ENCODE results near the gene ECI1.
"Not testable (repeated sequence)": the region's sequence is repeated elsewhere in the genome, so short reads cannot be mapped to it uniquely, and the experiment has no call there.

ECI1 gene

GRCh38 chr16:2243031-2243528 lies 8.3 kb downstream of the ECI1 start:
- TF ChIP-seq, protein P1, sequence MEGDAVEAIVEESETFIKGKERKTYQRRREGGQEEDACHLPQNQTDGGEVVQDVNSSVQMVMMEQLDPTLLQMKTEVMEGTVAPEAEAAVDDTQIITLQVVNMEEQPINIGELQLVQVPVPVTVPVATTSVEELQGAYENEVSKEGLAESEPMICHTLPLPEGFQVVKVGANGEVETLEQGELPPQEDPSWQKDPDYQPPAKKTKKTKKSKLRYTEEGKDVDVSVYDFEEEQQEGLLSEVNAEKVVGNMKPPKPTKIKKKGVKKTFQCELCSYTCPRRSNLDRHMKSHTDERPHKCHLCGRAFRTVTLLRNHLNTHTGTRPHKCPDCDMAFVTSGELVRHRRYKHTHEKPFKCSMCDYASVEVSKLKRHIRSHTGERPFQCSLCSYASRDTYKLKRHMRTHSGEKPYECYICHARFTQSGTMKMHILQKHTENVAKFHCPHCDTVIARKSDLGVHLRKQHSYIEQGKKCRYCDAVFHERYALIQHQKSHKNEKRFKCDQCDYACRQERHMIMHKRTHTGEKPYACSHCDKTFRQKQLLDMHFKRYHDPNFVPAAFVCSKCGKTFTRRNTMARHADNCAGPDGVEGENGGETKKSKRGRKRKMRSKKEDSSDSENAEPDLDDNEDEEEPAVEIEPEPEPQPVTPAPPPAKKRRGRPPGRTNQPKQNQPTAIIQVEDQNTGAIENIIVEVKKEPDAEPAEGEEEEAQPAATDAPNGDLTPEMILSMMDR (IDR thresholded peaks at IDR 0.05; ENCODE audit: control insufficient read depth, insufficient read depth, low read depth, low read length, missing control alignments), result no peak
- no peak overlapping the region for H3K4me3 ChIP-seq (ENCODE audit: control insufficient read depth, low read depth, low read length)
- no peak for DNase-seq (ENCODE audit: low read depth)

GRCh38 chr16:2242598-2242997 lies 8.8 kb downstream of the ECI1 start:
- TF ChIP-seq, protein P1 (IDR thresholded peaks at IDR 0.05; ENCODE audit: control insufficient read depth, insufficient read depth, low read depth, low read length, missing control alignments), result no peak
- DNase-seq (ENCODE audit: low read depth), result no peak
- H3K4me3 ChIP-seq (ENCODE audit: control insufficient read depth, low read depth, low read length), result no peak overlapping the region

DNA sequence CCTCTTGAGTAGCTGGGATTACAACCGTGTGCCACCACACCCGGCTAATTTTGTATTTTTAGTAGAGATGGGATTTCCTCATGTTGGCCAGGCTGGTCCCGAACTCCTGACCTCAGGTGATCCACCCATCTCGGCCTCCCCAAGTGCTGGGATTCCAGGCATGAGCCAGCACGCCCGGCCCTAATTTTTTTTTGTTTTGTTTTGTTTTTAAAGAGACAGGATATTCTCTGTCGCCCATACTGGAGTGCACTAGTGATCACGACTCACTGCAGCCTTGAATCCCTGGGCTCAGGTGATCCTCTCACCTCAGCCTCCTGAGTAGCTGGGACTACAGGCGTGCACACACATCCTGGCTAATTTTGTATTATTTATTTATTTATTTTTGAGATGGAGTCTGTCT lies 11.1 kb downstream of the ECI1 start:
- DNase-seq (ENCODE audit: low read depth); H3K4me3 ChIP-seq (ENCODE audit: control insufficient read depth, low read depth, low read length): not testable (repeated sequence)

GRCh38 chr16:2238838-2239675 lies 12.3 kb downstream of the ECI1 start:
- TF ChIP-seq, protein P1 (IDR thresholded peaks at IDR 0.05; ENCODE audit: control insufficient read depth, insufficient read depth, low read depth, low read length, missing control alignments), result no peak
- no peak overlapping the region for H3K4me3 ChIP-seq (ENCODE audit: control insufficient read depth, low read depth, low read length)
- no peak for DNase-seq (ENCODE audit: low read depth)

- no peak overlapping the region for H3K4me3 ChIP-seq (ENCODE audit: control insufficient read depth, low read depth, low read length)
- TF ChIP-seq, protein P1 (IDR thresholded peaks at IDR 0.05; ENCODE audit: control insufficient read depth, insufficient read depth, low read depth, low read length, missing control alignments), result no peak
- no peak for DNase-seq (ENCODE audit: low read depth)
These were observed 13.1 kb downstream of the ECI1 start for GRCh38 chr16:2238150-2238837.

- no peak overlapping the region for H3K4me3 ChIP-seq (ENCODE audit: control insufficient read depth, low read depth, low read length)
- DNase-seq (ENCODE audit: low read depth), result no peak
- TF ChIP-seq, protein P1 (IDR thresholded peaks at IDR 0.05; ENCODE audit: control insufficient read depth, insufficient read depth, low read depth, low read length, missing control alignments), result no peak
These were observed 13.8 kb downstream of the ECI1 start for GRCh38 chr16:2237493-2238149.
